NAMALWA (cell line): ENCODE results near the gene HELLS.
"Not testable (repeated sequence)": the region's sequence is repeated elsewhere in the genome, so short reads cannot be mapped to it uniquely, and the experiment has no call there.

Experiments used
- DNase-seq: peaks from one replicate; pipeline ENCODE4 v3.0.0-alpha.2; 2015; ENCODE audit warnings: low spot score

Gene HELLS

DNA sequence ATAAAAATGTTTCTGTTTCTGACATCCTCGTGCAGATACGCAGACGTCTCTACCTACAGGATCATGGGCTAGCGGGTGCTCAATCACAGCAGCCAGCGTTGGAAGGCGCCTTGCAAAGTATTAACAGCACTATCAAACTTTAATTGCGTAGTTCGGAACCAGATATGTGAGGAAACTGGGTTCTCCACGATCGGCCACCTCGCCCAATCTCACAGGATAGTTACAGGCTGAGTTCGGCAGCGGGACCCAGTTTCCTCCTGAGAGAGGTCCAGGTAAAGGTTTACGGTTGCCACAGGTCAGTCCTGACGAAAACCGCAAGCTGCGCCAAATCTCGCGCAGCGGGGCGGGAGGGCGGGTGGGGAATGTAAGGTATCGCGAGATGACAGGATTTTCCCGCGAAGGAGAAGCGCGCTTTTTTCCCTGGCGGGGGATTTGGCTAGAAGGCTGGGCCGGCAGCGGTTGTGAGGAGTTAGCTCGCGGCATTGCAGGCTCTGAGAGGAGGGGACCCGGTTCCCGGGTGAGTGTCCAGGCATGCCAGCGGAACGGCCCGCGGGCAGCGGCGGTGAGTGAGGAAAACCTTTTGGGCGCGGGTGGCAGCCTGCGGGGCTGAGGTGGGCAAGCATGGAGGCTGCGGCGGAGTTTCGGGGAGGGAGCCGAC lies at the start of gene HELLS:
Gene HELLS (plus strand): TSS at position 398 of the 658 bp plus-strand sequence. CDS start 134 bp downstream, at position 532.
- peak; percentile 93 for DNase-seq

DNA sequence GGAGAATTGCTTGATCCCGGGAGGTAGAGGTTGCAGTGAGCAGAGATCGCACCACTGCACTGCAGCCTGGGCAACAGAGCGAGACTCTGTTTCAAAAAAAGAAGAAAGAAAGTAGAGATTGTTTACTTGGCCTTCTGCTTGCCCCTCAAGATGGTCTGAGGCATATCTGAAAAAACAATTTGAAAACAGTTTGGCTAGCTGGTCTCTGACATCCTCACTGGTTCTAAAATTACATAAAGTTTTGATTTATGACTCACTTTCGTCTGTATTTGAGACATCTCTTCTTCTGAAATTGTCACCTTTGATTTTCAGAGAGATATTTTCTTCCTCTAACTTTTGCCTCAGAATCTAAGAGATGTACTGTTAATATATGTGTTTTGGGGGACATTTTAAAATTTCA lies 49.6 kb upstream of the HELLS start:
- DNase-seq: no peak

DNA sequence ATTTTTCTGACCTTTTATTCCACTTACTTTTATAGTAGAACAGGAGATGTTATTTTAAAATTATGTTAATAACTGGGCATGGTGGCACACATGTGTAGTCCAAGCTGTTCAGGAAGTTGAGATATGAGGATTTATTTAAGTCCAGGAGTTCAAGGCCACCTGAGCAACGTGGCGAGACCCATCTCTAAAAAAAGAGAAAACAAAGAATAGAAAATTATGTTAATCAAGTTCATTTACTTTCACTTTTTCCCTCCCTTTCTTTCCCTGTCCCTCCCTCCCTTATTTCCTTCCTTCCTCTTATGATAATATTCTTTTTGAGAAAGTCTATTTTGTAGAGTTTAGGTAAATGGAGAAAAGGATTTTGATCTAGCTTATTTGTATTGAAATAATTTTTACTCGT lies 48.9 kb upstream of the HELLS start:
- no peak for DNase-seq

DNA sequence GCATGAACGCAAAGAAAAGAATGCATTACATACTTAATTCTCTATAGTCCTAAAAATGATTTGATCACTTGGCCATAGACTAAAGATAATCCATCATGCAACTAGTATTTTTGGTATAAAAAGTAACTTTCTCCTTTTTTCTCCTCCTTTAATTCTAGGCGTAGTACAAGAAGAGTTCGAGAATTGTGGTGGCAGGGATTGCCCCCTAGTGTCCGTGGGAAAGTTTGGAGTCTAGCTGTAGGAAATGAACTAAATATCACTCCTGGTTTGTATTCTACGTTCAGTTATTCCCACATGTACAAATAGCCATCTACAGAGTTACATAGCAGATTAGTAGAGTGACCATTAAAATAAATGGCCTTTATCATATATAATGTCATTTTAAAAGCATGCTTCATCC lies 45.5 kb upstream of the HELLS start:
- DNase-seq: no peak

DNA sequence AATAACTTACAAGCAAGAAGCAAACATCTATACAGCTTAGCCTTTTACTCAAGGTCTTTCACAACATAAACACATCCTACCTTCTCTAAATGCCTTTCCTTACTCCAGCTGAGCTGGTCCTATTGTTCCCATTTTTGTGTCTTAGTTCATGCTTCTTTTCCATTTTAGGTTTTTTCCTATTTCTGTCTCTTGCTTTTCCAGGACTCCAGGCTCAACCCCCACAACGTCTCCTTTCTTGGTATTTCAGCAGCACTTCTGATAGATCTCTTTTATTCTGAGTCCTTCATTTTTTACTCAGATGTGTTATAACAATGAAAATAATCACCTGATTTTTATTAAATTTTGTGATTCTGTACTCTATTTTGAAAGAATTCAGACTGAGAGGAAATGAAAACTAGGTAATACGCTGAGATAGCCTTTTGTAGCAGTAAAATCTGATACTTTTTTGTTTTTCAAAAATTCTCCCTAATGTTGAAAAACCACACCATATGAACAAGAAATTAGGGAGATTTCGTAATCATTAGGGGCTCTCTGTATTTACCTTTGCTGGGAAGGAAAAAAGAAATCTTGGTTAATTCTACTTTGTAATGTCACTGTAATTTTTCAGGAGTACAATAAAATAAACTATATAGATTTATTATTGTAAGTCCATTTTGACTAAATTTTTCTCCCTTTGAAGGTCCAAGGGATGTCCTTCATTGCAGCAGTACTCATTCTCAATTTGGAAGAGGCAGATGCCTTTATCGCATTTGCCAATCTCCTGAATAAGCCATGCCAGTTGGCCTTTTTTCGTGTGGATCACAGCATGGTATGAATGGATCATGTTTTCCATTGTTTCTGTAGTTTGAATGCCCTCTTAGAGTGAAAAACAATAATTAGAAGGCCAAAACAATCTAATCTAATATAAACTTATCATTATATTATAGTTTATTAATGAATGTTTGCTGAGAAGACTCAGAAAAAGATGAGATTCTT lies 24.0 kb upstream of the HELLS start:
- DNase-seq: no peak

DNA sequence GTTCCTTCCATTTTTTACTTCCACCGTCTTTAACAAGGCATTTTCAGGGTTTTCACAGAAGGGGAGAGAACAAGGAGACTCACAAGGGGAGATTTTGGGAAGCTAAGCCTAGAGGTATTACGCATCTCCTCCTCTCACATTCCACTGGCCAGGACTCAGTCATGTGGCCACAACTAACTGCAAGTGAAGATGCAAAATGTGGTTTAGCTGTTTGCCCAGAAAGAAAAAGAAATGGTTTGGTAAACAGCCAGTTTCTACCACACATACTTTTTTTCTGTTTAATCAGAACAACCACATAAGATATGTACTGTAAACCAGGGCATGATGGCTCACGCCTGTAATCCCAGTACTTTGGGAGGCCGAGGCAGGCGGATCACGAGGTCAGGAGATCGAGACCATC lies 21.4 kb upstream of the HELLS start:
- no peak for DNase-seq

DNA sequence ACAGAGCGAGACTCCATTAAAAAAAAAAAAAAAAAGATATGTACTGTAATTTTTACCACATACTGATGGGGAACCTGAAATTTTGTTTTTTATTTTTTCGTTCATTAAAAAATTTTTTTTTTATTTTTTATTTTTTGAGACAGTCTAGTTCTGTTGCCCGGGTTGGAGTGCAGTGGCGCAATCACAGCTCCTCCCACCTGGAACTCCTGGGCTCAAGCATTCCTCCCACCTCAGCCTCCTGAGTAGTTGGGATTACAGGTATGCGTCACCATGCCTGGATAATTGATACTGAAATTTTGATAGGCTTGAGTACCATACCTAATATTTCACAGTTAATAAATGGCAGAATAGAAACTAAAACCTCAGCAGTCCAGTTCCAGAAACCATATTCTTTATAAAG lies 20.9 kb upstream of the HELLS start:
- DNase-seq: no peak

DNA sequence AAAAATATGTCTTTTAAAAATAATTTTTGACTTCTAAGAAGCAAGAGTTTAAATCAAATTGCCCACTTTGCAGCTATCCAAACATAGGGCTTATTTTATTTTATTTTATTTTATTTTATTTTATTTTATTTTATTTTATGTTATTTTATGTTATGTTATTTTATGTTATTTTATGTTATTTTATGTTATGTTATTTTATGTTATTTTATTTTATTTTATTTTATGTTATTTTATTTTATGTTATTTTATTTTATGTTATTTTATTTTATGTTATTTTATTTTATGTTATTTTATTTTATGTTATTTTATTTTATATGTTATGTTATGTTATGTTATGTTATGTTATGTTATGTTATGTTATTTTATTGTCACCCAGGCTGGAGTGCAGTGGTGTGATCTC lies 14.0 kb upstream of the HELLS start:
- not testable (repeated sequence) for DNase-seq

DNA sequence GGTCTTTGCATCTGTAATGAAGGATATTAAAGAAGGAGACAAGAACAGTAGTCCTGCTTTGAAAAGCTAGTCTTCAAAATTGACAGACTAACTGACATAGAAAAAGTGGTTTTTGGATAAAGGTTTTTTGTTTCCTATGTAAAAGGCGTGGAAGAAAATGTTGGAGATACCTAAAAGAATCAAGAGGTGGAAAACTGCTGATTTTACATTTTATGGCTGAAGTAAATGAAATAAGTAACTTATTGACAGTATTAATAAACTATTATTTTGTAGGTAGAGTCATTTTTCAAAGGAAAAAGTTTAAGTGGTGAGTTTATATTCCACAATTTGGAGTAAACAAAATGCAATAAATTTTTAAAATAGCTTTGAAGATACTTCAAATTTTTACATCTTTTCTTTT lies 12.6 kb upstream of the HELLS start:
- DNase-seq: no peak

DNA sequence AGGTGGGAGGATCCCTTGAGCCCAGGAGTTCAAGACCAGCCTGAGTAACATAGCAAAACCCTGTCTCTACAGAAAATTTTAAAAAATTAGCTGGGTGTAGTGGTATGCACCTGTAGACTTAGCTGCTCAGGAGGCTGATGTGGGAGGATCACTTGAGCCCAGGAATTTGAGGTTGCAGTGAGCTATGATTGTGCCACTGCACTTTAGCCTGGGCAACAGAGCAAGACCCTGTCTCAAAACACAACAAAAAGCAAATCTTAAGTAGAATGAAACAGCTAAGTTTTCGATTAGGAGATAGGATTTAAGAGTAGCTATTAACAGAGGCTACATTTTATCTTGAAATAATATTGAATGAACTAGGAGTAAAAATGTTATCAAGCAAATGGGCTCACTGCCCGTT lies 3.3 kb upstream of the HELLS start:
- DNase-seq: not testable (repeated sequence)

DNA sequence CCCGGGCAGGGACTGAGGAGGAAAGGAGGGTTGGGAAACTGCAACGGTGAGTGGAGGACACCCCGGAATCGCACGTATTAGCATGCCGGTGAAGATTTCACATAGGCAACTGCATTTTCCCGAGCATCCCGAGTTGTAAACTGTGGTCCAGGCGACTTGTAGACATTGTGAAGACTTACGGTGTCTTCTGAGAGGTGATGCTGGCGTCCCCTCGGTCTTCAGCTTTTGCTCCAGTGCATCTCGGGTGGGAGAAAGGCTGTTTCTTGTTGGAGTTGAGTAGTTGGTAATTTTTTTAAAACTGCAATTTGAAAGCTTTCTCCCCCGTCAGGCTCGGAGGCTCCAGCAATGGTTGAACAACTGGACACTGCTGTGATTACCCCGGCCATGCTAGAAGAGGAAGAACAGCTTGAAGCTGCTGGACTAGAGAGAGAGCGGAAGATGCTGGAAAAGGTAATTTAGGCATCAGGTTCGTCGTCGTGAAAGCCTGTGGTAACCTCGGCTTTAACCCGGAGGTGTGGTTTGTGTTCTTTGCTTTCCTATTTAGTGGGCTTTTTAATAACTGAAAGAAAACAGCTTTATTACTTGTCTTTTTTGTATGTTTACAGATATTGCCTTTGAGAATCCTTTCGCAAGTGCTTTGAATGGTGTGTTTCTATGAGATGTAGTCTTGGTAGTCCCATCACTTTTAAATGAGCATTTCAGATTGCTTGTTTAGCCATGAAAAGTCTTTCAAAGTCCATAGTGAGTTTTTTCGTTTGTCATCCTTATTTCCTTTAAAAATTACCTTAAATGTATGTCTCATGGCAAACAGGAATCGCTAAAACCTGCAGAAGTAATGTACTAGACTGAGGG lies 687 bp downstream of the HELLS start:
- DNase-seq: peak; percentile 39

DNA sequence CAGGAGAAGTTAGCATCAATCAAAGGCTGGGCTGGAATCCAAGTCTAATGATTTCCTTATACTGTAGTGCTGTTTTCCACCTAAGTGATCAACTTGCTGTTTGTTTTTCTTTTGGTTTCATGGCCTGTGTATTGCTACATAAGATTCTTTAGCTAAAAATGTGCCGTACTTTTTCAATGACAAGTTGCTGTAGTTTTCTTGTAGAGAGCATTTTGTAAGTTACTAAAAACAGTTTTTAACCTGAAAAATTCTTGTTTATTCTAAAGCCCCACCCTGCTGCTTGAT lies 1.3 kb downstream of the HELLS start:
- DNase-seq: peak; percentile 42

DNA sequence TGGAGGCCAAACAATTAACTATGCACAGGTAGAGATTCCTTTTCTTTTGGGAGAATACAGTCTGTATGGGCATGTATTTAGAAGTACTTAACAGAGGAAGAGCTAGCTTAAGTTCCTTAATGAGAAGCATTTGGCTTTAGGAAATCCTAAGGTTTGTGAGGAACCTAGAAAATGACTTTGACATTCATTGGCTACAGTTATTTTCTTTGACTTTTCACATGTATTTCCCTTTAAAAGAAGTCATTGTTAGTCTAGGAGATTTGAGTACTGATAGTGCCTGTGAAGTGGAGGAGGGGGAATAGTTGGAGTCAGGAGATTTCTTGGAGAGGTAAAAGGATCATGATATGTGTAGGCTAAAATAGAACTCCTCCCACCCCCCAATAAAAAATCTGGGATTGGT lies 3.6 kb downstream of the HELLS start:
- no peak for DNase-seq

DNA sequence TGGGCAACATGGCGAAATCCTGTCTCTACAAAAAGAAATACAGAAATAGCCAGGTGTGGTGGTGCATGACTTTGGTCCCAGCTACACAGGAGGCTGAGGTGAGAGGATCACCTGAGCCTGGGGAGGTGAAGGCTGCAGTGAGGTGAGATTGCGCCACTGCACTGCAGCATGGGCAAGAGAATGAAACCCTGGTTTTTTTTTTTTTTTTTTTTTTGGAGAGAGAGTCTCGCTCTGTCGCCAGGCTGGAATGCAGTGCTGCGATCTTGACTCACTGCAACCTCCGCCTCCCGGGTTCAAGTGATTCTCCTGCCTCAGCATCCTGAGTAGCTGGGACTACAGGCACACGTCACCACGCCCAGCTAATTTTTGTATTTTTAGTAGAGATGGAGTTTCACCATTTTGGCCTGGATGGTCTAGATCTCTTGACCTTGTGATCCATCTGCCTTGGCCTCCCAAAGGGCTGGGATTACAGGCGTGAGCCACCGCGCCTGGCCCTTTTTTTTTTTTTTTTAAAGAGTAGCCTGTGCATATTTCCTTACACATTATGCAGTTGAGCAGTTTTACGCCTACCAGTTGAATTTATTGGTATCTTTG lies 22.2 kb downstream of the HELLS start:
- DNase-seq: not testable (repeated sequence)

DNA sequence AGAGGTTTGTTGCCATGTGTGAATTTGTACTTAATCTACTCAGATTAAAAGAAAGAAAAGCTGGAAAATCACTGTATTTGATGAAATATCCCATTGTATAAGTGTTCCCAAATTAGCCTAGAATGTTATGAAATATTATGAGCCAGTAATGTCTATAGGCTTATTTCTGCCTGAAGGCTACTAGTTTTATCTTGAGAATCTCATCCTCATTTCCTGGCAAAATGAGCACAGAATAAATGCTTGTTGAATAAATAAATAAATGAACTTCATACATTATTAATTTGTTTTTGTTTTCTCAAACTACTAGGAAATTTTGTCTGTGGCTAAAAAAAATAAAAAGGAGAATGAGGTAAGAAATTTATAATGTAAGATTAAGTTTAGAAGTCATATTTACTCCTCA lies 25.5 kb downstream of the HELLS start:
- no peak for DNase-seq

DNA sequence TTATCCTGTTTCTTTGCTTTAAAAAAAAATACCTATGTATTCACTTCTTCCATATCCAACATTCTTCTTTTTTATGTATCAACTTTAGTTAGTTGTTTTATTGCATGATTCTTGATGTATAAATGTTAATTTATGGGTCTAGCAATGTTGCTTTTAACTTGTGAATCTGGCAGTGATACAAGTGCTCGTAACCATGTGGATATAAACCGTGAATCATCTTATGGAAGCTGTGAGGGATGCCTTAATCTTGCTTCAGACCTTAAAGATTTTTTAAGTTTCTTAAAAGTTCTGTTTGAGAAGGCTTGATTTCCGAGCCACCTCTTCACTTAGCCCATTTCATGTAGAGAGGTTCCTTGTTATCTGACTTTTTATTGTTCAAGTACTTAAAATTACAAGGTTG lies 25.9 kb downstream of the HELLS start:
- DNase-seq: no peak

DNA sequence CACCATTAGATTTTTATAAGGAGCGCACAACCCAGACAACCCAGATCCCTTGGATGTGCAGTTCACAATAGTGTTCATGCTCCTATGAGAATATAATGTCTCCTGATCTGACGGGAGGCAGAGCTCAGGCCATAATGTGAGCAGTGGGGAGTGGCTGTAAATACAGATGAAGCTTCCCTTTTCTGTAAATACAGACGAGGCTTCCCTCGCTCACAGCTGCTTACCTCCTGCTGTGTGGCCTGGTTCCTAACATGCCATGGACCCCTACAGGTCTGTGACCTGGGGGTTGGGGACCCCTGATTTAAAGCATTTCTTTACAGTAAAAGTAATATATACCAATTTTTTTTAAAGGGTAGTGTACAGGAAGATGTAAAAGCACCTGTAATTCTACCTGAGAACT lies 33.2 kb downstream of the HELLS start:
- no peak for DNase-seq

DNA sequence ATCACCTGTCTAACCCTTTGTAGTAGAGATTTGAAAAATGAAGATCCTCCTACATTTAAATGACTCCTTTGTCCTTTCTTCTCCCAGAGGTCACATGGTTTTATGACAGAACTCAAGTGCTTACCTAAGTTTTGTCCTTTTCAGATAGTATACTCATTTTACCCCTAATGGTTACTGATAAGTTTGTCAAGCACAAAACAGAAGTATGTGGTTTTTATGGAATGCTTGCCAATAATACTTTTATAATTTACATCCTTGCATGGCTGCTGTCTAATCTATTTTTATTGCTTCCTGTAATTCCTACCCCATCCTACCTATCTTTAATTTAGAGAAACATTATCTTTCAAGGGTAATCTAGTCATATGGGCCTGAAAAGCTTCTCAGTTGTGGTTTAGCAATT lies 37.5 kb downstream of the HELLS start:
- no peak for DNase-seq

DNA sequence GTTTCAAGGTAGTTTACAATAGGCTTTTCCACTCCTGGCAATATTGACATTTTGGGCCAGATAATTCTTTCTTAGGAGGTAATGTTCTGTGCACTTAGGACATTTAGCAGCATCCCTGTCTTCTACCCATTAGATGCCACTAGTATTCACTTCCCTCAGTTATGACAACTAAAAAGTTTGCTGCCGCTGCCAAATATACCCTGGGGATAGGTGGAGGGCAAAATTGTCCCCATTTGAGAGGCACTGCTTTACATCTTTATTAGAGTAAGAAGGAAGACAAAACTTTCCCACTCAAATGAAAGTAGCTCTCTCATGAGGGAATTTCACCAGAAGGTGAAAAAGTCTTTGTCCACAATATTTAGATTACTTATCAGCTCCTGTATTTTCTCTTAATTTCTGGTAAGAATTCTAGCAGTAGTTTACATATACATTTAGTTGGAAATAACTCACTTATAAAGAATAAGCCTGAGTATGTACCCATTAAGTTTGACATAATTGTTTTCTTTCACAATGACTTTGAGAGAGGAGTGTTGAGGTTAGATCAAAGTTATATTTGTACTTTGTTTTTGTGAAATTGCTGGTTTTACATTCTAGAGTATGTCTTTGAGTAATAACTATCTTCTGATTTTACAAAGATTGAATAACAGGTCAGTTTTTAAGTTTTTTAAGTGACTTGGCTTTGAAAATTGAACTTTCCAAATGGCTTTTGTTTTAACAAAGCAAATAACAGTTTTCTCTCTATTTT lies 46.0 kb downstream of the HELLS start:
- no peak for DNase-seq

DNA sequence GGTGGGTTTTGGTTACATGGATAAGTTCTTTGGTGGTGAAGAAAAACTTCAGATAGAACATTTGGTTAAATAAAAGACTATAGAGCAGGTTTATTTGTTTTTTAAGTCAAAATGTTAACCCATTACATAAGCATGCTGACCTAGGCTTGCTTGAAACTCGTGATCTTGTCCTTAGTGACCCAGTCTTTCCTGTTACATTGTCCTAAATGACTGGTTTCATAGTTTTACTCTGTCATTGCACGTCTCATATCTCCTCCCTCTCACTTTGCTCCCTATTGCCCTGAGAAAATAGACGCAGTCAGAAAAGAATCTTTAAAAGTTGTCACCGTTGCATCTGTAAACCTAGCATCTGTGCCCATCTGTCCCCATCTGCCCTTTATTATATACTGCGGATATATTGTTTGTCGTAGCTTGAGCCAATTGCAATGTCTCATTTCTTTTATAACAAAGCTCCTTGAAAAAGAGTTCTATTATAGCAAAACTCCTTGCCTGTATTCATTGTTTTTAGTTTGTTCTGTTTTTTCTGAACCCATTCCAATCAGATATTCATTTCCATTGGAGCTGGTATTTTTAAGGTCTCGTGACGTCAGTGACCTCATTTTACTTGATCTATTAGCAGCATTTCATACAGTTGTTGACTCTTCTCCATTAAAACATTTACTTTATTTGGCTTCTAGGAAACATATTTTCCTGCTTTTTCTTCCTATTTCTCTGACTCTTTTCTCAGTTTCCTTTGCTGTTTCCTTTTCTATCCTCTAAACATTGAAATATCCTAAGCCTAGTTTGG lies 57.3 kb downstream of the HELLS start:
- DNase-seq: no peak

DNA sequence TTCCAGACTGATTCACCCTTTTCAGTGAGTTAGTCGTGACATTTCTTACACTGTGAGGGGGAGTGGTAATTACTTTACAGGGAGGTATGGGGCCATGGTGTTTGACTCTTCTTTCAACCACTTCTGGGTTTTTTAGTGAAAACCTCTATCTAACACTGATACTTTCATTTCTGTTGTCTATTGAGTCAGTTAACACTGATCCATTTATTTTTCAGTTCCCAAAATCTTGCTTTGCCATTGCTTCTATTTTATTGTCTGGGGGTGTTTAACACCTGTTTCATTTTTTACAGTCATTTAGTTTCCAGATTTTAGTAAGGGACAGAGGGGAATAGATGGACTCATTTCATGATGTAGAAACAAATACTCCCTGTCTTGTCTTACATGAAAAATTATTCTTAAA lies 61.5 kb downstream of the HELLS start:
- no peak for DNase-seq
